GM19468 (cell line): Measurements from ENCODE around the gene CHEK2.
"Not testable (repeated sequence)": the region's sequence is repeated elsewhere in the genome, so short reads cannot be mapped to it uniquely, and the experiment has no call there.

Source experiments
- ATAC-seq: cut with Tn5 transposase; IDR thresholded peaks from one replicate; pipeline ENCODE4 v1.9.1; 2021; ENCODE audit warnings: mild to moderate bottlenecking, moderate library complexity, moderate number of reproducible peaks; ENCODE audit not compliant: unreplicated experiment; ENCODE audit errors: extremely low read depth

Gene CHEK2

GRCh38 chr22:28703436-28703835, 38.2 kb downstream of the CHEK2 start:
- ATAC-seq, result no peak

- no peak for ATAC-seq
These were observed 38.7 kb downstream of the CHEK2 start for GRCh38 chr22:28702891-28703290.

DNA sequence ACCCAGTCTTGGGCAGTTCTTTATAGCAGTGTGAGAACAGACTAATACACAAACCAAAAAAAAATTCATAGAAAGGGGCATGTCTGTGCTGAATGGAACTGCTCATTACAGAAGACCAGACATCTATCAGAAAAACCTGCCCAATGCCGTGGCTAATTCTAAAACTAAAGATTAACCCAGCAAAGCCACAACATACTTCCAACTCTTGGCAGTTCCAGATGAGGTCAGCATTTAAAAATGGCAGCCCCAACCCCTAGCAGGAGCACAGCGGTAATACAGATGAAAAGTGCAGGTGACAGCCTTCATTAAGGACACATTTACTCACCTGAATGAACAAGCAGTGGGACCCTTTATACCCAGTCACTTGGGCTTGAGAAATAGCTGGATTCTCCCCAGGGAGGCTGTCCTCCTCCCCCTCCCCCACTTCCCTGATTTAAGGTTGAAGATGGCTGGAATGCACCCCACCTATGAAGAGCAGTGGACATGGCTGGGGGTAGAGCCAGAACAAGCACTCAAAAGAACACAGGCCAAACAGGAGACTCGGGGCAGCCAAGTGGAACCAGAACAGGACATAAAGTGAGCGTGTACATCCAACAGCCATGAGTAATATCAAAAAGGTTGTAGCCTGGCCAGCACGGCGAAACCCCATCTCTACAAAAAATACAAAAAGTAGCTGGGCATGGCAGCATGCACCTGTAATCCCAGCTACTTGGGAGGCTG, 48.4 kb downstream of the CHEK2 start:
- not testable (repeated sequence) for ATAC-seq

- ATAC-seq, result not testable (repeated sequence)
These were observed 51.8 kb downstream of the CHEK2 start for GRCh38 chr22:28689796-28690195.

DNA sequence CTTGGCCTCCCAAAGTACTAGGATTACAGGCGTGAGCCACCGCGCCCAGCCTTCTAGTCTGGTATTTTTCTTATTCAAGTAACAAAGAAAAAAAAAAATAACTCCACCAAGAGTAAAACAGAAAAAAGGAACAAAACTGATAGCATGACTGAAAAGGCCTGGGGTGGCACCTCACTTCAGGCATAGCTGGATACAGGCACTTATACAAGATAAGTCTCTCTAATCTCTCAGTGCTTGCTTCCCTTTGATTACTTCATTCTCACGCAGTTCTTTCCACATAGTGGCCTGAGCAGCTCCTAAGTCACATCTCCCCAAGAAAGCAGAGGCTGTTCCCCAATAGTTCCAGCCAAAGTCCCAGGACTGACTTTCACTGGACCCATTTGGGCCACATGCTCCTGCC, 58.7 kb downstream of the CHEK2 start:
- not testable (repeated sequence) for ATAC-seq

DNA sequence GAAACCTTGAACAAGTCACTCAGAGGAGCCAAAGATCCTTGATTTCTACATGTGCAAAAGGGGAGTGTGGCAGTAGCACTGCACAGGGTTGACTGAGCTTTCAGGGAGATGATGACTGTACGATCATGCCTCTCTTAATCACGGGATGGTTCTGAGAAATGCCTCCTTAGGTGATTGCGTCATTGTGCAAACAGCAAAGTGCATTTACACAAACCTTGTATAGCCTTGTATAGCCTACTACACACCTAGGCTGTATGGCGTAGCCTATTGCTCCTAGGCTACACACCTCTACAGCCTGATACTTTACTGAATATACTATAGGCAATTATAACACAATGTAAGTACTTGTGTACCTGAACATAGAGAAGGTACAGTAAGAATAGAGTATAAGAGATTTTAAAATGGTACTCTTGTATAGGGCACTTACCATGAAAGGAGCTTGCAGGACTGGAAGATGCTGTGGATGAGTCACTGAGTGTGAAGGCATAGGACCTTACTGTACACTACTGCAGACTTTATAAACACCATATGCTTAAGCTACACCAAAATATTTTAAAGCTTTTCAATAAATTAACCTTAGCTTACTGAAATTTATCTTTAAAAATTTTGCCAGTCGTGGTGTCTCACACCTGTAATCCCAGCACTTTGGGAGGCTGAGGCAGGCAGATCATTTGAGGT, 60.7 kb downstream of the CHEK2 start:
- not testable (repeated sequence) for ATAC-seq

- not testable (repeated sequence) for ATAC-seq
These were observed 61.9 kb downstream of the CHEK2 start, which contains the start of gene TTC28 for GRCh38 chr22:28679611-28680287. Gene TTC28 (minus strand): TSS chr22:28679840. CDS start chr22:28679723, 117 bp downstream.

DNA sequence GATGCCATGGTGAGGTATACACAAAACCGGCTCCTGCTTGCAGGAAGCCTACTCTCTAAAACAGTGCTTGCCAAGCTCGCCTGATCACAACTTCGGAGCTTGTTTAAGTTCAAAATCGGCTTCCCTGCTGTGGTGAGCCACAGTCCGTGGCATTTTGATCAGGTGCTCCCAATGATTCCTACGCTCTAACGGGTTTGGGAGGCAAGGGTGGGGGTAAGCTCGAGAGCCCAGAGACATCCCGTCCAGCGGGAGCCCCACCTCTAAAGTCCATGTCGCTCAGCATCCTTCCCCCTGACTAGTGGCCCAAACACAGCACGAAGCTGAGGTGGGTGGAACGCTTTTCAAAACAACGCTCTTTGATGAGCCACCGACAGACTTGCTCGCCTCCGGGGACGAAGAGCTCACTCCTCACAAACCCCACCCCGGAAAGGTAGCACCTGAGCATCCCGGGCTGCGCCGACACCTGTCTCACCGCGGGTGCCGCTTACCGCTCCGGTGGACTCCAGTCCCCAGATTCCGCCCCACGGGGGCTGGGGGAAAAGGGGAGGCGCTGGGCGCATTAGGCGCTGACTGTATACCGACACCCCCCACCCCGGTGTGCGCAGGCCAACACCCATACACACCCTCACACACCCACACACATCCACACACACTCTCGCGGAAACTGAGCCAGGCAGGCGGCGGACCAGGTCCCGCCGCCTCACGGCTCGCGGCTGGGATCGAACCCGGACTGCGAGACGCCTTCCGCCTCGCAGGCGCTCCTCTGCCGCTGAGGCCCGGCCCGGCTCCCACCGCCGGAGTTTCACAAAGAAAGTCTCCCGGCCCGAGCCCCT, 62.6 kb downstream of the CHEK2 start:
- not testable (repeated sequence) for ATAC-seq

GRCh38 chr22:28678170-28678569, 63.5 kb downstream of the CHEK2 start:
- ATAC-seq, result not testable (repeated sequence)

DNA sequence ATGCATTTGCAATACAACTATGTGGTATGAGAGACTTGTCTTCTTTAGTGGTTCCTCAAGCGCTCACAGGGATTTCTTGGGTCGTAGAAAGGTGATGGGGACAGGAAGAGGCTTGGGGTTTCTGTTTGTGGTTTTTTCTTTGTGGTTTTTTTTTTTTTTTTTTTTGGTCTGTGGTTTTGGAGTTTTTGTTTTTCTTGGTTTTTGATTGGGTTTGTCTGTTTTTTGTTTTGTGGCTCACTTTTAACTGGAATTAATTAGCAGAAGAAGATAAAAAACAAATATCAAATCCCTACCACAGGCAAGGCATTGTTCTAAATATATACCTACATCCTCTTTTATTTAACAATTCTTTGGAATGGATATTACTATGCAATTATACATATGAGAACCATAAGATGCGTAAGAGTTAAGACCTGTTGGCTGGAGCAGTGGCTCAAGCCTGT, 67.5 kb downstream of the CHEK2 start:
- ATAC-seq, result no peak

GRCh38 chr22:28670756-28671155, 70.9 kb downstream of the CHEK2 start:
- ATAC-seq, result no peak

GRCh38 chr22:28670161-28670560, 71.5 kb downstream of the CHEK2 start:
- no peak for ATAC-seq

GRCh38 chr22:28669387-28669786, 72.2 kb downstream of the CHEK2 start:
- ATAC-seq, result no peak

DNA sequence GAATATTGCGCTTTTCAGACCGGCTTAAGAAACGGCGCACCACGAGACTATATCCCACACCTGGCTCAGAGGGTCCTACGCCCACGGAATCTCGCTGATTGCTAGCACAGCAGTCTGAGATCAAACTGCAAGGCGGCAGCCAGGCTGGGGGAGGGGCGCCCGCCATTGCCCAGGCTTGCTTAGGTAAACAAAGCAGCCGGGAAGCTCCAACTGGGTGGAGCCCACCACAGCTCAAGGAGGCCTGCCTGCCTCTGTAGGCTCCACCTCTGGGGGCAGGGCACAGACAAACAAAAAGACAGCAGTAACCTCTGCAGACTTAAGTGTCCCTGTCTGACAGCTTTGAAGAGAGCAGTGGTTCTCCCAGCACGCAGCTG, 78.1 kb downstream of the CHEK2 start:
- ATAC-seq, result not testable (repeated sequence)

DNA sequence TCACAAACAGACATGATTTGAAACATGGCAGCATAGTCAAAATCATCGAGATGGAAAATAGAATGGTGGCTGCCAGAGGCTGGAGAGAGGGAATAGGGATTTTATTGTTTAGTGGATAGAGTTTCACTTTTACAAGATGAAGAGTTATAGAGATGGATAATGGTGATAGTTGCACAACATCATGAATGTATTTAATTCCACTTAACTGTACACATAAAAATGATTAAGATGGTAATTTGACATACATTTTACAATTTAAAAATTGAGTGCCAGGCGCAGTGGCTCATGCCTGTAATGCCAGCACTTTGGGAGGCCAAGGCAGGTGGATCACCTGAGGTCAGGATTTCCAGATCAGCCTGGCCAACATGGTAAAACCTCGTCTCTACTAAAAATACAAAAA, 83.2 kb downstream of the CHEK2 start:
- ATAC-seq, result no peak

DNA sequence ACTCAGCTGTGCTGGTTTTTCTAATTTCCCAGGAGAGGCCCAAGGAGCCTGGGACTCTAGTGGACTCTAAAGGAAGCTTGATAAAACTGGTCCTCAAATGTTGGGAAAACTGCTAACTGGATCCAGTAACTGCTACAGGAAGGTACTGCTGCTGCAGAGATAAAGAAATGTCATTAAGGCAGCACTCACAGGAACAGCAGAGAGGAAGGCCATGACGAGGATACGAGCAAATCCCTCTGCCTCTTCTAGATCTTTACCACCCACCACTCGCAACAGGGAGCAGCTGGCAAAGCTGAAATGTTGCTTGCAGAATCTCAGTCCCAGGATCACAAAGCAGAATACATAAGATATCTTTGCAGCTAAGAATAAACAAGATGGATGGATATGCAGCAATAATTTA, 85.4 kb downstream of the CHEK2 start:
- no peak for ATAC-seq

DNA sequence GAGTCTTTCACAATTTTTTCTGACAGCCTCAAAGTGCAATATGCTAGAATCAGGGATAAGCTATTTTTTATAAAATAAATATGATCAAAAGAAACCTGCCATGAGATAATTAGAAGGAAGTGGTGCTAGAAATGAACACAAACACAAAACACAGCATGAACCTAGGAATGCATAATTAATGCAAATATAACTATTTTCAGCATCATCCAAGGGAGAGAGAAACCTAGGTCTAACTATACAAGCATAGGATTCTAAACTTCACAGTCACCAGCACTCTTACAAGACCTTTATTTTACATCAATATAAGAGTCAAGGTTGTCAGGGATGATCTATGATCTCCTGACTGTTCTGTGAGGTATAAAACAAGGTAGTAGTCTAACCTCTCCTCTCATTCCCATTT, 91.2 kb downstream of the CHEK2 start:
- ATAC-seq, result no peak

DNA sequence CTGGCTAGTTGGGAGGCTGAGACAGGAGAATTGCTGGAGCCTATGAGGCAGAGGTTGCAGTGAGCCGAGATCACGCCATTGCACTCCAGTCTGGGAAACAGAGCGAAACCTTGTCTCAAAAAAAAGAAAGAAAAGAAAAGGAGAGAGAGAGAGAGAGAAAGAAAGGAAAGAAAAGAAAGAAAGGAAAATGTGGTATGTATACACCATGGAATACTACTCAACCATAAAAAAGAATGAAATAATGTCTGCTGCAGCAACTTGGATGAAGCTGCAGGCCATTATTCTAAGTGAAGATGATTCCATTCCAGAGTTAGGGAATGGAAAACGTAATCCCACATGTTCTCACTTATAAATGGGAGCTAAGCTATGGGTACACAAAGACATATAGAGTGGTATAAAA, 92.8 kb downstream of the CHEK2 start:
- ATAC-seq, result no peak

GRCh38 chr22:28647216-28647615, 94.4 kb downstream of the CHEK2 start:
- no peak for ATAC-seq

GRCh38 chr22:28639321-28639720, 102.3 kb downstream of the CHEK2 start:
- no peak for ATAC-seq
